Stimulated activated CD8-positive, alpha-beta memory T cell treated with anti-CD3 and anti-CD28 coated beads, Interleukin-12 subunit alpha, Interleukin-12 subunit beta, amount 100 ng/mL, for 1 hour (primary cell): ENCODE data around the gene ESYT1.

Experiments
- DNase-seq: peaks from one replicate; pipeline ENCODE4 v3.0.0-alpha.2; 2020; ENCODE audit warnings: low read depth

The ESYT1 gene

GRCh38 chr12:56127888-56128669 lies at the start of gene ESYT1:
TSS of gene ESYT1 (plus strand) at chr12:56128267. CDS start at chr12:56128320, 53 bp downstream.
- DNase-seq, result peak; percentile 95

DNA sequence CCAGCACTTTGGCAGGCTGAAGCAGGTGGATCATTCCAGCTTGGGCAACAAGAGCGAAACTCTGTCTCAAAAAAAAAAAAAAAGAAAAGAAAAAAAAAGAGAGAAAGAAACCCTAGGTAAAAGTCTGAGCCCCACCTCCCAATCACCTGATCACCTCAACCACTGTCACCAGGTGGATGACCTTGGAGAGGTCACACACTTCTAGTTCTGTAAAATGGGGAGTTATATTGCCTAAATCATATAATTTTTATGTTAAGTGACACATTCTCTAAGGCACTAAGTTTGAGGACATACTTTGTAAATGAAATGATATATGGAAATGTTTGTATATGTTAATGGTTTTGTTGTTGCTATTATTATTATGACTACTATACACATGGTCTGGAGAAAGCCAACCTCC lies 49.6 kb upstream of the ESYT1 start:
- DNase-seq, result no peak

- peak; percentile 37 for DNase-seq
These were observed 48.9 kb upstream of the ESYT1 start for GRCh38 chr12:56078931-56079722.

GRCh38 chr12:56079723-56080555 lies 48.1 kb upstream of the ESYT1 start, which contains the start of gene ERBB3:
TSS of gene ERBB3 (plus strand) at chr12:56080165. CDS start at chr12:56080301, 136 bp downstream.
- DNase-seq, result peak; percentile 36

- DNase-seq, result no peak
These were observed 47.4 kb upstream of the ESYT1 start for GRCh38 chr12:56080556-56081138.

DNA sequence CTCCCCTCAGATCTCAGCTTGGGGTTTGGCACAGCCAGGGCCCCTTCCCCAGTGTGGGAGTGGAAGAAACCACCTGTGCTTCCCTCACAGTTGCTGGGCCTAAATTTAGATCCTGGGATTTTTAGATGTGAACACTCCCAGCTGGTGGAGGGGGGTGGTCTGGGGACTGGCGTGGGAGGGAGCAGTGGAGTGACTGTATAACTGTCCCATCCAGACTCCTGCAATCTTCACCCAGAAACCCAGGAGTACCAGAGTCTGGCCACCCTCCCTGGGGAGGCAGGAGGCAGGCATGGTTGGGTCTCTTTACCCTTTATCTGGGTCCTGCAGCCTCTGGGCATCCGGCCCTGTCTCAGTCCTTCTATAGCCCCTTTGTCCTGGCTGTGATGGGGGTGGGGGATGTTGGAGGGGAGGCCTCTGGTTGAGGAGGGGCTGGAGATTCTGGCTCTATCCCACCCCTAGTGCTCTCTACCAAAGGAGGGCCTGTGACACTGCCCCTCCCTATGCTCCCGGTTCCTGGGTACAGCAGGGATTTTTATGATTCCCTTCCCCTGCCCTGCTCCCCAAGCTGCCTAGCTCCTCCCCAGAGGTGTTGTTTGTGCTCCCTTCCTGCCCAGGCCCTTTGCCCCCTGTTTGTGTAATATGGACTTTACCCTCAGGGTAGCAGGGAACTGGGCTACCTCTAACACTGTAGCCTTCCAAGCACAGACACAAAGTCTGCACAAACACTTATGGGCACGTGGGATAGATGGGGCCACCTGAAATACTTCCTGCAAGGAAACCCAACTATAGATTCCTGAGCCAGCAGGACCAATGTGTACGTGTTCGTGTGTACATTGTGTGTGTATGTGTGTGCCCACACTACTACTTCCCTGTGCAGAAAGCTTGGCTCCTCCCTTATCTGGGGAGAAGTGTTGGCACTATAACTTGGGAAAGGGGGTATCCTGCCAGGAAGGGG lies 46.4 kb upstream of the ESYT1 start:
- DNase-seq, result no peak

- no peak for DNase-seq
These were observed 45.7 kb upstream of the ESYT1 start for GRCh38 chr12:56082382-56082781.

DNA sequence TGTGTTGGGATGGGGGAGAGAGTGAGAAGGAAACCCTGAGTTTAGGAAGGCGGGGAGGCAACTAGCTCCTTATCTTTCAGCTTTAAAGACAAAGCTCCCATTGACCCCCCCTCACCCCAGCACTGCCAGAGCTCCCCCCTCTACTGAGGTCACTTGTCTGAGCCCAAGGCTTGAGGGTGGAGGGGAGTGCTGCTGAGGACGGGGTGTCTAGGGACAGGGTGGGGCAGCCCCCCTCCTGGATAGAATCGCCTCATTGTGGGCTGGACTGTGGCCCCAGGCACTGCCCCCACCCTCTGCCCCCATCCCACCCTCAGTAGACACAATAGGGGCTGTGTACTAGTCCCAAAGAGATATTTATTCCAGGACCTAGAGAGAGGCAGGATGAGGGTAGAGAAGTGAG lies 45.1 kb upstream of the ESYT1 start:
- DNase-seq, result no peak

DNA sequence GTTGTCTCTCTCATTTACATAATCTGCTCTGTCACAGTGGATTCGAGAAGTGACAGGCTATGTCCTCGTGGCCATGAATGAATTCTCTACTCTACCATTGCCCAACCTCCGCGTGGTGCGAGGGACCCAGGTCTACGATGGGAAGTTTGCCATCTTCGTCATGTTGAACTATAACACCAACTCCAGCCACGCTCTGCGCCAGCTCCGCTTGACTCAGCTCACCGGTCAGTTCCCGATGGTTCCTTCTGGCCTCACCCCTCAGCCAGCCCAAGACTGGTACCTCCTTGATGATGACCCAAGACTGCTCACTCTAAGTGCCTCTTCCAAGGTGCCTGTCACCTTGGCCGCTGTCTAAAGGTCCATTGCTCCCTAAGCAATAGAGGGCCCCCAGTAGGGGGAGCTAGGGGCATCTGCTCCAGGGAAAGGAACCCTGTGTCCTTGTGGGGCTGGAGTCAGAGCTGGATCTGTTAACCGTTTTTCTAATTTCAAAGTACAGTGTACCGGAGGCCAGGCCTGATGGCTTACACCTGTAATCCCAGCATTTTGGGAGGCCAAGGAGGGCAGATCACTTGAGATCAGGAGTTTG lies 43.0 kb upstream of the ESYT1 start:
- no peak for DNase-seq

DNA sequence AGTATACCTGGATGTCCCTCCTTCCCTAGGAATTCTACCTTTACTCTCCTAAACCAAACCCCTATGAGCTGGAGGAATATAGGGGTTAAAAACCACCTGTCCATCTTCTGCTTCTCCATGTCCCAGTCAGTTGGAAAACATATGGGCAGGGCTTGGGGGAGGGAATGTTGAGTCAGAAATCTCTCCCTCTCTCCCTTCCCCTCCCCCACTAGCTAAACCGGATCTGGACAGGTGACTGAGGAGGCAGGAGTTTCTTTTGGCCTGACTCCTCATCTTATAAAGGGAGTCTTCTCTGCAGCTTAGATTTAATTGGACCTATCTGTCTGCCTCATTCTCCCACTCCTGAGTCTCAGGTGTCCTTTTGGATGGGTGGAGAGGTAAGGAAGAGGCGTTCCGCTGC lies 42.0 kb upstream of the ESYT1 start:
- no peak for DNase-seq

DNA sequence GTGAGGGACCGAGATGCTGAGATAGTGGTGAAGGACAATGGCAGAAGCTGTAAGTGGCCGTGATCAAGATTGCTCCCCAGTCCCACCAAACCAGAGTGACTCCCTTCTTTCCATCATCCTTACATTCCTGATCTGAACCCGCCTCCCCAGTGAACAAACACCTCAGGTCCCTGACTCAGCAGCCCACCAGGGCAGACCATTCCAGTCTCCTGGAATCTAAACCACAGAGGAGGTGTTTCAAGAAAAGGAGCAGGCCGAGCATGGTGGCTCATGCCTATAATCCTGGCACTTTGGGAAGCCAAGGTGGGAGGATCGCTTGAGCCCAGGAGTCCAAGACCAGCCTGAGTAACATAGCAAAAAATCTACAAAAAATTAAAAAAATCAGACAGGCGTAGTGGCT lies 41.5 kb upstream of the ESYT1 start:
- DNase-seq, result no peak

DNA sequence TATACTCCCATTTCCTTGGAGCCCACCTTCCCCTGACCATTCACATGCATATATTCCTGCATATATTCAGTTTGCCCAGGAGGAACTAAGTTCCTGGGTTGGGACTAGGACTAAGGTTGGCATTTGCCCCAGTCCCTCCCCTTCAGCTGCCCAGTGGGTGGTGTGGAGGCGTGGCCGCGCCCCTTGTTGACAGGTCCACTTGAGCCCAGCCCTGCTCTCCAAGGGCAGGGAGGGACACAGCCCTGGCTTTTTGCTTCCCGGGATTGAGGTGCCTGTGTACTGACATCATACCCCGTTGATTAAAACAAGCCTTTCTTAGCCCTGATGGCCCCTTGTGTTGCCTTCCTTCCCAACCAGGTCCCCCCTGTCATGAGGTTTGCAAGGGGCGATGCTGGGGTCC lies 40.8 kb upstream of the ESYT1 start:
- no peak for DNase-seq

DNA sequence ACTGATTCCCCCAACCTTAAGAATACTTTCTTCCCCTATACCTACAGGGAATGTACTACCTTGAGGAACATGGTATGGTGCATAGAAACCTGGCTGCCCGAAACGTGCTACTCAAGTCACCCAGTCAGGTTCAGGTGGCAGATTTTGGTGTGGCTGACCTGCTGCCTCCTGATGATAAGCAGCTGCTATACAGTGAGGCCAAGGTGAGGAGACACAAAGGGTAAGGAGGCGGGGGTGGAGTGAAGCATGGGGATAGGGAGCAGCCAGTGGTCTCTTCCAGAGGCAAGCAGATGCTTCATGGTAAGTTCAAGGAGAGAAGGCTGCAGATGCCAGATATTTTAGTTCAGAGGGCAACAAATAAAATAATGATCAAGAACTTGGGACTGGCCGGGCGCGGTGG lies 30.3 kb upstream of the ESYT1 start:
- no peak for DNase-seq

DNA sequence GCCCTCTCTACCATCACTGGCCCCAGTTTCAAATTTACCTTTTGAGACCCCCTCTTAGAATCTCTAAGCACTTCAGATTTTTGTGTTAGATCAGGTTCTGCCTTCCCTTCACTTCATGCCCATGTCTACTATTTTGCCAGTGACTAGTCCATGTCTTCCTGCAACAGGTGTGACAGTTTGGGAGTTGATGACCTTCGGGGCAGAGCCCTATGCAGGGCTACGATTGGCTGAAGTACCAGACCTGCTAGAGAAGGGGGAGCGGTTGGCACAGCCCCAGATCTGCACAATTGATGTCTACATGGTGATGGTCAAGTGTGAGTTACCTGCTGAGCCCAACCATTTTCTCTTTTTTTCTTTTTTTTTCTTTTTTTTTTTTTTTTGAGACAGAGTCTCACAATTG lies 29.5 kb upstream of the ESYT1 start:
- DNase-seq, result no peak

- no peak for DNase-seq
These were observed 28.3 kb upstream of the ESYT1 start for GRCh38 chr12:56099787-56100186.

DNA sequence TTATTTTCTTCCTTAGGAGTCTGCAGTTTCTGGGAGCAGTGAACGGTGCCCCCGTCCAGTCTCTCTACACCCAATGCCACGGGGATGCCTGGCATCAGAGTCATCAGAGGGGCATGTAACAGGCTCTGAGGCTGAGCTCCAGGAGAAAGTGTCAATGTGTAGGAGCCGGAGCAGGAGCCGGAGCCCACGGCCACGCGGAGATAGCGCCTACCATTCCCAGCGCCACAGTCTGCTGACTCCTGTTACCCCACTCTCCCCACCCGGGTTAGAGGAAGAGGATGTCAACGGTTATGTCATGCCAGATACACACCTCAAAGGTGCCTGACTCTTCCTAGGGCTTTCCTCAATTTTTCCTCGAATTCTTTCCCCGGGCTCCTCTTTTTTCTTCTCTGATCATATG lies 27.0 kb upstream of the ESYT1 start:
- no peak for DNase-seq

DNA sequence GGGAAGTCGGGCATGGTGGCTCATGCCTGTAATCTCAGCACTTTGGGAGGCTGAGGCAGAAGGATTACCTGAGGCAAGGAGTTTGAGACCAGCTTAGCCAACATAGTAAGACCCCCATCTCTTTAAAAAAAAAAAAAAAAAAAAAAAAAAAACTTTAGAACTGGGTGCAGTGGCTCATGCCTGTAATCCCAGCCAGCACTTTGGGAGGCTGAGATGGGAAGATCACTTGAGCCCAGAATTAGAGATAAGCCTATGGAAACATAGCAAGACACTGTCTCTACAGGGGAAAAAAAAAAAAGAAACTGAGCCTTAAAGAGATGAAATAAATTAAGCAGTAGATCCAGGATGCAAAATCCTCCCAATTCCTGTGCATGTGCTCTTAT lies 25.4 kb upstream of the ESYT1 start:
- DNase-seq, result no peak

- DNase-seq, result no peak
These were observed 24.9 kb upstream of the ESYT1 start for GRCh38 chr12:56103066-56103711.

DNA sequence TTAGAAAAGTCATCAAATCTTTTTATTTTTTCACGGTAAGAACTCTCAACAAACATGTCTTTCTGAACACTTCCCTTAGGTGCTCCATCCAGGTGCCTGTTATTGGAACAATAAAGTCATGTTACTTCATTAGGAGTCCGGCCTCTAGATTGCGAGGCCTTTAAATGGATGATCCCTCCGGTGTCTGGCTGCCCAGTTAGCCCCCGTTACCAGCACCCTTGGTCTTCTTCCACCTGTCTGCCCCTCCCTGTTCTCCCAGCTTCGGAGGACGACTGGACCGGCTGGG lies 24.3 kb upstream of the ESYT1 start:
- DNase-seq, result no peak

DNA sequence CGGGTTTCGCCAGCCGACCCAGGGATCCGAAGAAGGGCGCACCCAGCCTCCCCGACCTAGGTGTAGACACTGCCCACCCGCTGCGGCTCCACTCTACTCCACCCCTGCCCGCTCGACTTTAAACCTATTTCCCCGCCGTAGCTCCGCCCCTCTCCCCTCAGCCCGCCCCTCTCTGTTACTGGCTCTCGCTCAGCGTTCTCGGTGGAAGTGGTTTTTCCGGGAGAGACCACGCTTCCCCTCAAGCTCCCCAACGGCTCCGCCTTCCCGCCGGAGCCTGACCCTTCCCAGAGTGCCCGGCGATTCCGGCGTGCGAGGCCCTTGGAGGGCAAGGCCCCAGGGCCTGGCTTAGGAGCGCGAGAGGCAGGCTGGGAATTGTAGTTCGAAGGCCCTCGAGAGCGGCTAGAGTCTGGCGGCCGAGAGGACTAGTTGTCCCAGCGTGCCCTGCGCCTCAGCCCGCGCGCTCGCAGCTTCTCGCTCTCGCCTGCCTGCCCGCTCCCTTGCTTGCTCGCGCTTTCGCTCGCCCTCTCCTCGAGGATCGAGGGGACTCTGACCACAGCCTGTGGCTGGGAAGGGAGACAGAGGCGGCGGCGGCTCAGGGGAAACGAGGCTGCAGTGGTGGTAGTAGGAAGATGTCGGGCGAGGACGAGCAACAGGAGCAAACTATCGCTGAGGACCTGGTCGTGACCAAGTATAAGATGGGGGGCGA lies 23.8 kb upstream of the ESYT1 start, which contains the start of gene PA2G4:
Gene PA2G4 (plus strand): TSS at position 451 of the 706 bp plus-strand sequence. CDS start 179 bp downstream, at position 630.
- DNase-seq, result peak; percentile 92
